ENCODE data around the gene KSR1. TPM values are rescaled to one million over a fixed set of nuclear protein-coding genes. Genes with fewer than 3 reads are reported as not detected.
A peak's percentile ranks its signal among the peaks of the same experiment; 100 is the strongest.

Gene KSR1
- total and polyA plus RNA-seq, 12 donors: 16.0 to 50.4 (median 38.5) TPM

GRCh38 chr17:27544350-27545131, 88.3 kb downstream of the KSR1 start:
- 82 to 88% (median 83%) methylated on average over 10 of the region's 10 CpGs for WGBS, 4 donors
- H3K27ac ChIP-seq: no peak overlapping the region
- H3K4me1 ChIP-seq (replicated peaks in 1 of 2): peaks cover 24 to 40% of the 10 kb centered on the region in 2 donors
- H3K36me3 ChIP-seq (replicated peaks in 1 of 2): no peaks in the 10 kb centered on the region
- H3K27me3 ChIP-seq: no peaks in the 10 kb centered on the region
- H3K9me3 ChIP-seq (replicated peaks in 1 of 3): no peaks in the 10 kb centered on the region
- H3K4me3 ChIP-seq: no peak overlapping the region
- TF ChIP-seq POLR2A (IDR thresholded peaks at IDR 0.05) (no peak), CTCF (IDR thresholded peaks at IDR 0.05) (no peak)
- no peak for DNase-seq
- intact Hi-C loops (cut with DNase I): no loop called here

- intact Hi-C loops (cut with DNase I): no loop called here
- H3K4me3 ChIP-seq: no peak overlapping the region
- H3K9me3 ChIP-seq (replicated peaks in 1 of 3): no peaks in the 10 kb centered on the region
- TF ChIP-seq POLR2A (IDR thresholded peaks at IDR 0.05) (no peak), CTCF (IDR thresholded peaks at IDR 0.05) (no peak)
- peak in 6 of 7 donors; percentile 50 to 72 (median 64) for DNase-seq
- H3K27ac ChIP-seq: peak overlapping the region in 3 of 5 donors; percentile 32 to 59 (median 37)
- no peaks in the 10 kb centered on the region for H3K36me3 ChIP-seq (replicated peaks in 1 of 2)
- H3K4me1 ChIP-seq (replicated peaks in 1 of 2): peaks cover 21 to 34% of the 10 kb centered on the region in 2 donors
- 58 to 70% (median 64%) methylated on average over 8 of the region's 8 CpGs for WGBS, 4 donors
- H3K27me3 ChIP-seq: no peaks in the 10 kb centered on the region
Measured at GRCh38 chr17:27545562-27546229, 89.4 kb downstream of the KSR1 start.

GRCh38 chr17:27546624-27547300, 90.5 kb downstream of the KSR1 start:
- WGBS, 4 donors: 85 to 89% (median 86%) methylated on average over 7 of the region's 7 CpGs
- no peaks in the 10 kb centered on the region for H3K36me3 ChIP-seq (replicated peaks in 1 of 2)
- H3K4me1 ChIP-seq (replicated peaks in 1 of 2): peaks cover 14 to 23% of the 10 kb centered on the region in 2 donors
- H3K4me3 ChIP-seq: no peak overlapping the region
- H3K27ac ChIP-seq: peak overlapping the region in 1 of 5 donors; percentile 37
- intact Hi-C loops (cut with DNase I): no loop called here
- TF ChIP-seq POLR2A (IDR thresholded peaks at IDR 0.05): no peak
- TF ChIP-seq CTCF (IDR thresholded peaks at IDR 0.05): no peak
- no peaks in the 10 kb centered on the region for H3K27me3 ChIP-seq
- H3K9me3 ChIP-seq (replicated peaks in 1 of 3): no peaks in the 10 kb centered on the region
- no peak for DNase-seq

- H3K4me1 ChIP-seq (replicated peaks in 1 of 2): peaks cover 14 to 23% of the 10 kb centered on the region in 2 donors
- H3K27me3 ChIP-seq: no peaks in the 10 kb centered on the region
- no peaks in the 10 kb centered on the region for H3K9me3 ChIP-seq (replicated peaks in 1 of 3)
- no peak for DNase-seq
- intact Hi-C loops (cut with DNase I): no loop called here
- WGBS, 4 donors: 54 to 85% (median 74%) methylated on average over 4 of the region's 4 CpGs
- TF ChIP-seq POLR2A (IDR thresholded peaks at IDR 0.05) (no peak), CTCF (IDR thresholded peaks at IDR 0.05) (no peak)
- no peak overlapping the region for H3K4me3 ChIP-seq
- peak overlapping the region in 1 of 5 donors; percentile 12 for H3K27ac ChIP-seq
- no peaks in the 10 kb centered on the region for H3K36me3 ChIP-seq (replicated peaks in 1 of 2)
Measured at GRCh38 chr17:27547301-27547683, 91.0 kb downstream of the KSR1 start.
